CD4-positive, alpha-beta T cell treated with Interleukin-6 at 100 ng/mL for 8 hours (primary cell): ENCODE measurements around the gene NAV2.

ENCODE experiments used
- DNase-seq: peaks from one replicate; pipeline ENCODE4 v3.0.0-alpha.2; 2020; ENCODE audit warnings: mixed read lengths, low spot score

NAV2 gene

GRCh38 chr11:19972651-19973050 is 260.0 kb downstream of the NAV2 start:
- DNase-seq: no peak

GRCh38 chr11:19973136-19973635 is 260.5 kb downstream of the NAV2 start:
- no peak for DNase-seq

- DNase-seq: no peak
Measured at GRCh38 chr11:19974886-19975285, 262.2 kb downstream of the NAV2 start.

- no peak for DNase-seq
Measured at GRCh38 chr11:19975414-19975990, 262.9 kb downstream of the NAV2 start.

GRCh38 chr11:19976281-19976941 is 263.8 kb downstream of the NAV2 start:
- no peak for DNase-seq

- no peak for DNase-seq
Measured at GRCh38 chr11:19977941-19978340, 265.3 kb downstream of the NAV2 start.

DNA sequence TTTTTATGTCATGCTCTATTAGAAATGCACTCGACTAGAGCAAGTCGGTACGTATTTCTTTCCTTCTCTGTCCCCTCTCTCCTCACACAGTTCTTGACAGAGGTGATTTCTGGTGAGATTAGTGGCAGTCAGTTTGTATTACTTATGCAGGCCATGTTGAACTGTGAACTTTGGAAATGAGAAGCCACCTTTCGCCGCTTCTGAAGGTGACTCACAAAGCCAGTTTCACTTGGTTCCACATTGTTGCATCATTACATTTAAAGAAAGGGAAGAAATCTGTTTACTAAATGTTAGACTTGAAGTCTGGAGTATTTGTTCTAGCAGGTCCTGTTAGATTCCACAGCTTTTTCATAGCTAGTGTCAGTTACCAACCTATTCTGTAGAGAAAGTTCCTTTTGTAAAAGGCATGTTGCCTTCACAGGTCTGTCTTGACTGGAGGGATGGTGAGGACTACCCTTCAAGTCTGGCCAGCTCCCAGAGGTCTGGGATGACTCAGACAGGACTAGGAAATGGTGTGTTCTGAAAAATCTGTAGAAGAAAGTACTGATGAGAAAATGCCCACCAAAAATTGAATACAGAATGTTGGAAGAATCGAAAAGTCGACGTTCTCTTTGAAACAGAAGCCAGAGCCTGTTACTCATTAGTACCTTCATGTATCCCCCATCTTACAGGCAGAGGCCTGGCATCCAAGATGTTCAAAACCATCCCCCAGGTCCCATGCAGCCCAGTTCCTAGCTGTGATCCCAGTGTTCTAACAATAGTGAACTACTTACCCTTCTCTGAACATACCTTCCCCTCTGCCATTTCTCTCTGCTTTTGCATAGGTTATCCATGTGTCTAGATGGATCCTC is 266.3 kb downstream of the NAV2 start:
- no peak for DNase-seq

DNA sequence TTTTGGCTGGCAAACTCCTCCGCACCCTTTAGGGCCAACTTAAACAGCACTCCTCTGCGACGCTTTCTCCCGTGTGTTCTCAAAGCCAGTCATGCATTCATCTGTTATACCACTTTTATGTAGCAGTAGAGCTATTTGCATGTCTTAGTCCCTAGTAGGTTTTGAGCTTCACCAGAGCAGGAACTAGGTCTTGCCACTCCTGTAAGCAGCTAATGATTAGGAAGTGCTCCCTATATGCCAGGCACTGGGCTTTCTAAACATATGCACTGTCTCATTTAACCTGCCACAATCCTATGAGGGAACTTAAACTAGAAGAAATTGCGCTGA is 266.8 kb downstream of the NAV2 start:
- no peak for DNase-seq

- no peak for DNase-seq
Measured at GRCh38 chr11:19980388-19980787, 267.8 kb downstream of the NAV2 start.

- DNase-seq: no peak
Measured at GRCh38 chr11:19980957-19981669, 268.5 kb downstream of the NAV2 start.

GRCh38 chr11:19982774-19983495 is 270.3 kb downstream of the NAV2 start:
- DNase-seq: no peak

DNA sequence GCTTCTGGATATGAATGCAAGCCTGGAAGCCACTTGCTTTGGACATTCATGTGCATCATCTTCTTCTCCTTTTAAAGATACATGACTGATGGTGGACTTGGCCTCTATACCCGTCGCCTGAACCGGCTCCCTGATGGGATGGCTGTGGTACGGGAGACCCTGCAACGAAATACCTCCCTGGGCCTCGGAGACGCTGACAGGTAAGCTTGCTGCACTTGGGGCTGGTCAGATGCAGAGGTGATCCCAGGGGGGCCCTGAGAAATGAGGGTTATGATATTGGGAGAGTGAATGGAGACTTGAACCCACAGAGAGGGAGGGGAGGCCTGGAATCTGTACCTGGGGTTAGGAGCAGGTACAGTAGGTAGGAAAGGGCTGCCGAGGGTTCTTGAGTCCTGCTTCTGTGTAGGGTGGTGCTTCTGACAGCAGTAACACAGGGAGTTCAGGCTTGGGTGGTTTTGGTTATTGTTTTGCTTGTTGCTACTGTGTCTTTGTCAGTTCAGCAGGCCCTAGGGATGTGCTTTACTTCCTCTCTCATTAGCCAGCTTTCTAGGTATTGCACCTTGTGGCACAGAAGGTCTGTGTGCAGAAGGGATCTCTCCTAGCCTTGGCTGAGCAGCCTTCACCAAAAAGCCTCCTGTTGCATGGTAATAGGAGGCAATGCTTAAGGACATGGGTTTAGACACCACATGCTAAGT is 271.6 kb downstream of the NAV2 start:
- DNase-seq: no peak

- DNase-seq: no peak
Measured at GRCh38 chr11:19985111-19985510, 272.5 kb downstream of the NAV2 start.

DNA sequence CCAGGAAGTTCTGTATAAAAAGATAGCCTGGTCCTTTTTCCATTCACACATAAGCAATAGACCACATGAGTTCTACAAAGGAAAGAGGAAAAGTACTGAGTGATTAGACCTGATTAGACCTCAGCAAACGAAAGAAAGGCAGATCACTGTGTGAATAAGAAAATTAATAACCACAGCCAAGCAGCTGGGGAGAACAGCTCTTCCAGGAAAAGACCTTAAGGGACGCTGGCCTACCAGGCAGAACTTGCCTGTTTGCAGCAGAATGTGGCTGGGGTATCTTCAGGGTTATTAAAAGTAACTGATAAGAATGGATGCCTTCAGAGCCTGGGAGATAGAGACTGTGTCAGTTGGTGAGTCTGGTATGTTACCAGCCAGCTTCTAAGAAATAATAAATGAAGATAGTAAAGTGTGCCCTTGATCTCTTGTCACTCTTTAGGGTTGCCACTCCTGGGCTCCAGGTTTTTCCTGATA is 274.7 kb downstream of the NAV2 start:
- DNase-seq: no peak

GRCh38 chr11:19988598-19988997 is 276.0 kb downstream of the NAV2 start:
- no peak for DNase-seq

GRCh38 chr11:19989191-19989590 is 276.6 kb downstream of the NAV2 start:
- DNase-seq: no peak

DNA sequence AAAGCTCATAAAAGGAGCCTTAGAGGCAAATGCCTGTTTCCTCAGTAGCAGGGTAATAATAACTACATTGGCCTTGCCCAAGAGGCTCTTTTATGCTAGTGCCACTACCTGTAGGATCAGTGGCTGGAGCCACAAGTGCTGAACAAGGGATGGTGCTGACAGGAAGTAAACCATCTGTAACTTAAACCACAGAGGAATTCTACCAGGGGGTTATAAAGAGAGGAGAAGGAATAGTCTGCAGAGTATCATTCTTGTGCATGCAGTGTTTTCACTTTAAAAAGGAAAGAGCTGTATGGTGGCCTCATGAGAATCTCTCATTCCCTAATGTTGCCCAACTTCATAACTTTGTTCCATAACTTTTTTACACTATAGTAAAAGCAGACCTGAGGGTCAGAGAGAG is 279.5 kb downstream of the NAV2 start:
- no peak for DNase-seq

GRCh38 chr11:19992998-19993397 is 280.4 kb downstream of the NAV2 start:
- DNase-seq: no peak

DNA sequence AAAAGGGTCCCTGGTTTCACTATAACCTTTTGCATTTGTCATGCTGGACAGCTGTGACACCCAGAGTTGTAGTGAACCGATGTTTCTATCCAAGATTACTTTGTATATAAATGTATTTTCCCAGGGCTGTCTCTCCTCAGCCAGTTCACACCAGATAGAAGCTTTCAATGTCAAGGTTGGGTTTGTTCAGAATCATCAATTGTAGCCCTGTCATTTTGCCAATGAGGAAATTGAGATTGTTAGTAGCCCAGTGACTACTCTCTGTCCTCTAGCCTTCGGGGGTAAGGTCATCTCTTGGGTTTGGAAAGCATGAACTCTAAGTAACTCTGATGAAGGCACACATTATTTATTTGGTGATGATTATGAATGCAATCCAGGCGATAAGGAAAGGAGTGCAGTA is 282.0 kb downstream of the NAV2 start:
- no peak for DNase-seq

- DNase-seq: no peak
Measured at GRCh38 chr11:19995145-19995544, 282.5 kb downstream of the NAV2 start.

GRCh38 chr11:19996571-19996970 is 283.9 kb downstream of the NAV2 start:
- DNase-seq: no peak
